ENCODE data around the gene PRSS2.
"Not testable (repeated sequence)": the region's sequence is repeated elsewhere in the genome, so short reads cannot be mapped to it uniquely, and the experiment has no call there.

PRSS2 gene

DNA sequence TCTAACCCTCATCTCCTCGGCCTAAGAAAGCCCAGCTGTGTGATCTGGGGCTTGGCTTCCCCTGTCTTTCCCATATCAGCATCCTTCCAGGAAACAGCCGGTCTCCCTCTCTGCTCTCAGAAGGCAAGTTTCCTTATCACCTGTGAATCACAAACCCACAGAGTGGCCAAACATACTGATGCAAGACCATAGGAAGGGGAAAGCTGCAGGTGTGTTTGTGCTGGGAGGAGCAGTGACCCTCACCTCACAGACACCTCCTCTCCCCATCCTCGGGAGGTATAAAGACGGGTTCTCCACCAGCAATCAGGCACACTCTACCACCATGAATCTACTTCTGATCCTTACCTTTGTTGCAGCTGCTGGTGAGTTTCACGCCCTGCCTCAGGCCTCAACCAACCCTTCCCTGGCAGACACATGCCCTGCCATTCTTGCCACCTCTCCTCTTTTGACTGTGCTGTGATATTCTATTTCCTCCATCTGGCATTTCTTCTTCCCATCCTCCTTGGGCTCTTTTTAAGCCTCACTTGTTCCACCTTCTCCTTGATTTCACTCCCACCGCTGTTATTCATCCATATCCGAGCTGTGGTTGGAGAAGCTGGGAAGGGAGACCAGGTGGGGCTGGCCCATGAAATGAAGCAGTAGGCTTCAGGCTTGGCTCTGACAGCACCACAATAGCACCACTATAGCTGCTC, at the start of gene PRSS2:
Gene PRSS2 (plus strand): TSS at position 310 of the 692 bp plus-strand sequence. CDS start 13 bp downstream, at position 323.
- DNase-seq (ENCODE audit: low spot score): no peak

DNA sequence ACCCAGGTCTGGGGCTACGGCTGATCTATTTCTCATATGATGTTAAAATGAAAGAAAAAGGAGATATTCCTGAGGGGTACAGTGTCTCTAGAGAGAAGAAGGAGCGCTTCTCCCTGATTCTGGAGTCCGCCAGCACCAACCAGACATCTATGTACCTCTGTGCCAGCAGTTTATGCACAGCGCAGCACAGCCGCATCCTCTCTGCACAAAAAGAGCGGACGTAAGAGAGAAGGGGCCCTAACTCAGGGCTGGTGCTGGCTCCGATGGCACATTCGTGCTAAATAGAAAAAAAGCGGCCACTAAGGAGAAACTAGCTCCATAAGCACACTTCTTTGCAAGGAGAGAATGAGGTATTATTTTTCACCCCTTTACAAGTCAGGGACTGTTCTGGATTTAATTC, 49.8 kb upstream of the PRSS2 start:
- no peak for DNase-seq (ENCODE audit: low spot score)

DNA sequence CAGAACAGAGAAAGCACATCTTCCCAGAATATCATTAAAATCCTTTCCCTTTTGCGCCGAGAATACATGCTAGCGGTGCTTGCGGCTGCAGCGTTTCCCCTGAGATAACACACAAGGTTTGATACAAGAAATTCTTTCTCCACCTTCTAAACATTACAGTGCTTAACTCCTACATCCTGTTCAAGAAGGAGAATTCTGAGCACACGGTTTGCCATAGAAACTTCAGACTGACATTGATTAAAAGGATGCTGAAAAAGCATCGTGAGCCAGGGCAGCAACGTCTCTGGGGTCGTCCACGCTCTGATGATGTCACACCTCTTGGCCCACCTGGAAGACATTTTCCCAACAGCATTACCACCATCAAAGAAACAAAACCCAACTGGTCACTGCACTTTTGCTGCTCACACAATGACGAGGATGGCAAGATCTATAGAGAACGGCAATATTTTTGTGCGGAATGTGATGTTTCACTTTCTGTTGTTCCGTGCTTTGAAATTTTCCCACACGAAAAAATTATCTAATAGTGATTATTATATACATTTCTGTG, 48.4 kb upstream of the PRSS2 start:
- no peak for DNase-seq (ENCODE audit: low spot score)

DNA sequence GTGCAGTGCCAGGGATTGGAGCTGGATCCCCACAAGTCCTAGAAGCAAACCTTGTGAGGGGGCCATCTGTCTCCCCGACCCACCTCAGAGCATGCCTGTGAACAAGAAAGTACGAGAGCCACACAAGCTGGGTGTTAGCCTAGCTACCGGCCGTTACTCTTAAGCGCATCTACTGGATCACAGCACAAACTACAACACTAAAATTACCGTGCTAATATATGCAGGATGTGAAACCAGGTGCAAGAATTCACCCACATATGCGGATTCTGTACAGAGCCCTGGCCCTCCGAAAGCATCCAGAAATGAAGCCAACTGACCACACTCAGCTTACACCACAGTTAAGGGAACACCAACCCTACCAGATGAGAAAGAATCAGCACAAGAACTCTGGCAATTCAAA, 37.5 kb upstream of the PRSS2 start:
- no peak for DNase-seq (ENCODE audit: low spot score)

DNA sequence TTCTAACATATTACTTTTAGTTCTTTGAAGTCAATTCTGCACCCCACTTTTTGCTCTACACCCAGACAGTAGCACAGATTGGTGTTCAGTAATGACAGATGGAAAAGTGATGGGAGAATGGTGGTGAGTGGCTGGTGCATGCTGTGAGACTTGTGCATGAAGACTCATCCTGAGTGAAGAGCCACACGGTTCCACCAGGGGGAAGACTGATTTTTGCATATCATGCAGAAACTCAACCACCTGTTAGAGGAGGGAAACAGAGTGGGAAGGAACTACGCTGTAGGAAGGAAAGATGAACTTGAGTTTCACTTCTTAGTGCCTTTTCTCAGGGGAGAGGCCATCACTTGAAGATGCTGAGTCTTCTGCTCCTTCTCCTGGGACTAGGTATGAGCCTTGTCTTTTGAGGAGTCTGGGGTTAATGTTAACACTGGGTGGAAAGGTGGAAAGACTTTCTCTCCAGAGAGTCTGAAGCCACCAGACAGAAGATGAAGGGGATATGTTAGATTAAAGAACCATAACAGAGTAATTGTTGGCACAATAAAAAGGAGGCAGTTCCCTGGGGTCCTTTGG, 30.8 kb upstream of the PRSS2 start:
- peak; percentile 80 for DNase-seq (ENCODE audit: low spot score)

DNA sequence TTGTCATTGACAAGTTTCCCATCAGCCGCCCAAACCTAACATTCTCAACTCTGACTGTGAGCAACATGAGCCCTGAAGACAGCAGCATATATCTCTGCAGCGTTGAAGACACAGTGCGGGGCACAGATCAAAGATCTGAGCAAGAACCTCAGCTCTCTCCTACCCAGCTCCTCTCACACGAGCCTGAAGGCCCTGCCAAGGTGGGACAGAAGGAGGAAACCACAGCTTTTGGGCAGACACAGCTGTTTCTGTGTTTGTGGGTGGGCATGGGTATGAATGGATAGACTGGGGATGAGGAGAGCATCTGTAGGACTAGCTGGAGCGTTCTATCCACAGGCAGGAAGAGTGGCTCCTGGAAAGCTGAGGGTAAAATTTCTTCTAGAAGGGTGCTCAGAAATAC, 30.0 kb upstream of the PRSS2 start:
- DNase-seq (ENCODE audit: low spot score): no peak

DNA sequence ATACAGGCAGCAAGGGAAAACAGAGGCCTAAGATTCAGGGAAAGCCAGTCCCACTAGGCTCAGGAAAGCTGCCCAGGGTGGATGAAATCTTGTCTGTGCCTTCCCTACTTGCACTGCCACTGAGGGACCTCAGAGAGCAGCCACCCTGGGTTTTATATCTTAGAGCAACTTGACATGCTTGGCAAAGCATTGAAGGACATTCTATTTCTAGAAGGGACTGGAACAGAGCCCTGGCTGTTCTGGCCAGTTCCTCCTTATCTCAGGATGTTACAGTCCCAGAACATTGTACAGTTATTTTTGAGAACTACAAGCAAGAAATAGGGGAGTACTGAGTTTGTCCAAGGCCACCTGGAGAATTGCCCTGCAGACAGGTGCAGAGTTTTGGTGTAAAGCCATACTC, 28.8 kb upstream of the PRSS2 start:
- not testable (repeated sequence) for DNase-seq (ENCODE audit: low spot score)

DNA sequence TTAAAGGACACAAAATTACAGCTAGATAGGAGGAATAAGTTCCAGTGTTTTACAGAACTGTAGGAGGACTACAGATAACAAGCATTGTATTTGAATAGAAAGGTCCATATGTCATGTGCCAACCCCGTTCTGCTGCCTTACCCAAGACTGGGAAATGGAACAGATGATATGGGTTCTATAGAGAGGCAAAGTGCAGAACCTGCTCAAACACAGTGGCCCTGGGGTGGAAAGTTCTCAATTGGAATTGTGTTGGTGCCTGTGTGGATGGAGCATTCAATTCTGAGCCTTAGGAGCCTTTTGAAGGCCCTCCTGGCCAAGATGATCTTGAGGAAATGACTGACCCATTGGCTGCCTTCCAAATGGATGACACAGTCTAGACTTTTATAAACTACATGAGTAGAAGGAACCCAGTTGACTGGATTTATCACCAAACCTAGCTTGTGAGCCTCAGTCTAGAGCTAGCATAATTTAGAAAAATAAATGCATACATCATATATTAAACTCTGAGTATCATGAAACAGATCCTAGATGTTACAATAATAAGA, 25.6 kb upstream of the PRSS2 start:
- no peak for DNase-seq (ENCODE audit: low spot score)

DNA sequence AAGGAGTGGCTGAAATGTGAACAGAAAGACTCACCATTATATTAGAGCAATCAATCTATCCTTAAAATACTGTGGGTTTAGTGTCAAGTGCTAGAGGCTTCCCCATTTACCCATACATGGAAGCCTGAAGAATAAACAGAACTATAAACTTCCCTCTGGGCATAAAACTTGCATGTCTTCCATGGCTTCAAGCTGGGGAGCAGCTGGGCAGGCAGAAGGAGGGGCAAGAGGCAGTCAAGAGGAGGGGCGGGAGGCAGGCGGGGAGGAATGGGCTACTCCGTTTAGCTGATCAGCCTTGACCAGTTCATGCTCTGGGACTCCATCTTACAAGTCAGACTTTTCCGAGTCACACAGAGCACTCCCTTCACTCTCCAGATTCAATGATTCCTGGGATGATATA, 25.0 kb upstream of the PRSS2 start:
- DNase-seq (ENCODE audit: low spot score): no peak

DNA sequence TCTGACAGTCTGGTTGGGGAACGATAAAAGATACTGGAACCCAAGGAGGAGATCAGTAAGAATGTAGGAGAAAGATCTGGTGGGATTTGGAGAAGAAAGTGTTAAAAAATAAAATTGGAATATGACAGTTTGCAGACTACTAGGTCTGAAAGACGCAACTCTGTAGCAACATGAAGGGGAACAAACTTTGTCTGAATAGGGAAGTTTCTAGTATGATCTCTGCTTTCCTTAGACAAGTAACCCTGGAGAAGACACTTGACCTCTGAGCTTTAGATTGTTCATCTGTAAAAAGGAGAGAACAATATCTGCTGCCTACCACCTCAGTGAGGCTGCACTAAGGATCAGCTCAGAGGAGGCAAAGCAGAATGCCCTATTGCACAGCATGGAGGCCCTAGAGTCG, 24.5 kb upstream of the PRSS2 start:
- no peak for DNase-seq (ENCODE audit: low spot score)

DNA sequence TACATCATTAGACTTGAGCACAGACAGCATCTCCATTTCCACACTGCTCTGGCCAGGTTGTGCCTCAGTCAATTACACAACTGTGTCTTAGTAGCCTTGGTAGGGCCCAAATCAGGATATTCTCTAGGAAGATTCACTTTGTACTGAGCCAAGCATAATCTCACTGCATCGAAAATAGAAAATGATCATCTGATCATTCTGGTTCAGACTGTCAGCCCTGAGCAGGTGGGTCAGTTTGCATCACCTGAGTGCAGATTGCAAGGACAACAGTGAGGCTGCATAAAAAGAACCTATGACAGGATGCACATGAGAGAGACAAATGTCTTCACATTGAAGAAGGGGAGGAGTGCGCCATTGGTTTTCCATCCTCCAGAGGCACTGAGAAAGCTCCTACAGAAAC, 22.4 kb upstream of the PRSS2 start:
- DNase-seq (ENCODE audit: low spot score): not testable (repeated sequence)

DNA sequence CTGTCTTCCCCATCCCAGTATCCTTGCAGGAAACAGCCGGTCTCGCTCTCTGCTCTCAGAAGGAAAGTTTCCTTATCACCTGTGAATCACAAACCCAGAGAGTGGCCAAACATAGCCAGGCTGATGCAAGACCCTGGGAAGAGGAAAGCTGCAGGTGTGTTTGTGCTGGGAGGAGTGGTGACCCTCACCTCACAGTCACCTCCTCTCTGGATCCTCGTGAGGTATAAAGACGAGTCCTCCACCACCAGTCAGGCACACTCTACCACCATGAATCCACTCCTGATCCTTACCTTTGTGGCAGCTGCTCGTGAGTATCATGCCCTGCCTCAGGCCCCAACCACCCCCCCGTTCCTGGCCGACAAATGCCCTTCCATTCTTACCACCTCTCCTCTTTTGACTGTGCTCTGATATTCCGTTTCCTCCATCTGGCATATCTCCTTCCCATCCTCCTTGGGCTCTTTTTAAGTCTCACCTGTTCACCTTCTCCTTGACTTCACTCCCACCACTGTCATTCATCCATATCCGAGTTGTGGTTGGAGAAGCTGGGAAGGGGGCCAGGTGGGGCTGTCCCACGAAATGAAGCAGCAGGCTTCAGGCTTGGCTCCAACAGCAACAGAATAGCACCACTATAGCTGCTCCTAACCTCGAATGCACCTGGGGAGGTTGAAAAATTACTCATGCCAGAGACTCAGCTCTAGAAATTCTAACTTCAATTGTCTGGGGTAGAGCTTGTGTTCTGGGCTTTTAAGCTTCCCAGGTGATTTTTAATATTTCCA, 21.4 kb upstream of the PRSS2 start, which contains the start of gene PRSS1:
Gene PRSS1 (plus strand): TSS at position 255 of the 776 bp plus-strand sequence. CDS start 13 bp downstream, at position 268.
- DNase-seq (ENCODE audit: low spot score): no peak

DNA sequence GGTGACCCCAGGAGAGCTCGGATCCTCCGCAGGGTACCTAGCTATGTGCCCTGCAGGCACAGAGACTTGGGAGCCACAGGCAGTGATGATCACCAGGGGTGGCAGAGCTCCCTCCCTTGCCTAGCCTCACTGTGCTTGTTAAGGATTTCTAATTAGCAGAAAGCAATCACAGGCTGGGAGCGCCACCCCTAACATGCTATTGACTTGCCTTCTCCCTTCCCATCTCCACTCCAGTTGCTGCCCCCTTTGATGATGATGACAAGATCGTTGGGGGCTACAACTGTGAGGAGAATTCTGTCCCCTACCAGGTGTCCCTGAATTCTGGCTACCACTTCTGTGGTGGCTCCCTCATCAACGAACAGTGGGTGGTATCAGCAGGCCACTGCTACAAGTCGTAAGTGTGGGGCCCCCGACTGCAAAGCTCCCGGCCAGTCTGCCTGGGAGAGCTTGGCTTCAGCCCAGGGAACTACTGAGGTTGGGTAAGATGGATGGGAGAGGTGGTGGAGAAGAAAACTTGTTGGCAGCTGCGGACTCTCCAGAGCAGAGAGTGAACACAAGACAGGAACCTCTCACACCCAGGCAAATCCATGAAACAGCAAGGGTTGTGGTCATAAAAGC, 20.3 kb upstream of the PRSS2 start:
- DNase-seq (ENCODE audit: low spot score): no peak

DNA sequence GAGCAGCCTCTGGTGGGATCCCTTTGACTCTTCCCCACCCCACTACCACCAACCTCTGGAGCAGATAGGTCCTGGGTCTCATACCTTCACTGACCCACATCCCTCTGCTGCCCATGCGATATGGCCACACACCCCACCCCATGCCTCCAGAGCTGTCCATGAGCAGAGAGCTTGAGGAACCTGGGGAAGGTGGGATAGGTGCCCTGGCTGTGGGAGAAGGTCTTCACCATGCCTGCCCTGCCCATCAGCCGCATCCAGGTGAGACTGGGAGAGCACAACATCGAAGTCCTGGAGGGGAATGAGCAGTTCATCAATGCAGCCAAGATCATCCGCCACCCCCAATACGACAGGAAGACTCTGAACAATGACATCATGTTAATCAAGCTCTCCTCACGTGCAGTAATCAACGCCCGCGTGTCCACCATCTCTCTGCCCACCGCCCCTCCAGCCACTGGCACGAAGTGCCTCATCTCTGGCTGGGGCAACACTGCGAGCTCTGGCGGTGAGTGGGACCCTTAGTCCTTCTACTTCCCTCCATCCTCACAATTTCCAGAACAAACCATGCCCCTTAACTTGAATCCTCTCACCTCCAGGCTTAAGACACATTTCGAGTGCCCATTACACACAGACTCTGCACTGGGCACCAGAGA, 19.1 kb upstream of the PRSS2 start:
- DNase-seq (ENCODE audit: low spot score): not testable (repeated sequence)

DNA sequence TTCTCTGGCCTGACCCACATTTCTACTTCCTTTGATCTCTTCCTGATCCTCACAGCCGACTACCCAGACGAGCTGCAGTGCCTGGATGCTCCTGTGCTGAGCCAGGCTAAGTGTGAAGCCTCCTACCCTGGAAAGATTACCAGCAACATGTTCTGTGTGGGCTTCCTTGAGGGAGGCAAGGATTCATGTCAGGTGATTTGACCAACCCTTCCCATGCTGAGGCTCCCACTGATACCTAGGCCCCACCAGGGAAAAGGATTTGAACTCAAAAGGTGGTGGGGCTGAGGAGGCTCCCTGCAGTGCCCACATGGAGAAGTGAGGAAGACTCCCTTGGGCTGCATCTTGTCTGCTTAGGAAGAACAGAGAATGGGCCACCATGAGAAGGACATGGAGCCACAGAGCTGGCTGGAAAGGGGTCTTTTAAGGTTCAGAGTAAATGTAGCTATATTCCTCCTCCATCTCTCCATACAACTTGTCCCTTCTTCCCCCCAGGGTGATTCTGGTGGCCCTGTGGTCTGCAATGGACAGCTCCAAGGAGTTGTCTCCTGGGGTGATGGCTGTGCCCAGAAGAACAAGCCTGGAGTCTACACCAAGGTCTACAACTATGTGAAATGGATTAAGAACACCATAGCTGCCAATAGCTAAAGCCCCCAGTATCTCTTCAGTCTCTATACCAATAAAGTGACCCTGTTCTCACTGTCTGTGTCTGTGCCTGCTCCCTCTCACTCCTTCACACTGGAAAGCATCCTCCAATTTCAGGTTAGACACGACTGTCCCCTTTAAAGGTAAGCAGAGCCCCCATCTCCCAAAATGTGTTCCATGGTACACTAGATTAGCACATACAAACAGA, 18.2 kb upstream of the PRSS2 start:
- no peak for DNase-seq (ENCODE audit: low spot score)

DNA sequence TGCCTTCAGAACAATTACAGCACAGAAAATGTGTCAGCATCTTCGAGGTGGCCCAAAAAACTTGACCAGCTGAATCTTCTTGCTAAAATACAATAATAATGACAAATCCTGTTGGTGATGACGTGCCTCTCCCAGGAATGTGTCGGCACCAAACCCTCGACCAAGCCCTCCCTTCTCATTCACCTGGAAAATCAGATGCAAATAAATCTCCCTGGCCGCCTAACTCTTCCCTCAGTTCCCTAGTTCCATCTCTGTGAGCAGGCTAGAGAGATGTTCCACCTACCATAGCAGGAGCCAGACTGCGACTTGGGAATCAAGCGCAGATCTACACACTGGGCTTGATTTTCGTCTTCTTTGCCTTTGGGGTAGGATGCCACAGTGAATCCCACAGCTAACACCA, 17.4 kb upstream of the PRSS2 start:
- no peak for DNase-seq (ENCODE audit: low spot score)

DNA sequence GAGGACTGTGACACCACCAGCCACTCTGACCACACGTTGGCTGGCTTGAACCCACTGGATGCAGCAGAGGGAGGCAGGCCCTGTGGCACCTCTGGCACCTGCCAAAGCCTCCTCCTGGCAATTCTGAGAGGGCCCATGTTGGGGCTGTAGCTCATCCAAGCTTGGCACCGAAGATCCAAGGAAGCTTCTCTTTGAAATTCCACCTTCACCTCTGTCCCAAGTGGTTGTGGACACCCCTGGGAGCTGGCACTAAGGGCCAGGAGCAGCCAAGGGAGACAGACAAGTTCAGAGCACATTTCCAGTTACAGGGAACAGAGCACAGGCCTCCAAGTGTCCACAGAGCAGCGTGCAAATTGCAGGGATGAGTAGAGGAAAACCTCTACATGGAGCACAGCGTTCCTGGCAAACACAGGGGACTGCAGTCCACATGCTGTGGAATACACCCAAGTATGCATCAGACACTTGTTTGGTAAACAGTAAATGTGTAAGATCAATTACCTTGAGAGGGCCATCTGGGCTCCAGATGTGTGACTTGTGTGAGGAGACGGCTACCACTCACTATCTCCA, 16.8 kb upstream of the PRSS2 start:
- DNase-seq (ENCODE audit: low spot score): not testable (repeated sequence)

DNA sequence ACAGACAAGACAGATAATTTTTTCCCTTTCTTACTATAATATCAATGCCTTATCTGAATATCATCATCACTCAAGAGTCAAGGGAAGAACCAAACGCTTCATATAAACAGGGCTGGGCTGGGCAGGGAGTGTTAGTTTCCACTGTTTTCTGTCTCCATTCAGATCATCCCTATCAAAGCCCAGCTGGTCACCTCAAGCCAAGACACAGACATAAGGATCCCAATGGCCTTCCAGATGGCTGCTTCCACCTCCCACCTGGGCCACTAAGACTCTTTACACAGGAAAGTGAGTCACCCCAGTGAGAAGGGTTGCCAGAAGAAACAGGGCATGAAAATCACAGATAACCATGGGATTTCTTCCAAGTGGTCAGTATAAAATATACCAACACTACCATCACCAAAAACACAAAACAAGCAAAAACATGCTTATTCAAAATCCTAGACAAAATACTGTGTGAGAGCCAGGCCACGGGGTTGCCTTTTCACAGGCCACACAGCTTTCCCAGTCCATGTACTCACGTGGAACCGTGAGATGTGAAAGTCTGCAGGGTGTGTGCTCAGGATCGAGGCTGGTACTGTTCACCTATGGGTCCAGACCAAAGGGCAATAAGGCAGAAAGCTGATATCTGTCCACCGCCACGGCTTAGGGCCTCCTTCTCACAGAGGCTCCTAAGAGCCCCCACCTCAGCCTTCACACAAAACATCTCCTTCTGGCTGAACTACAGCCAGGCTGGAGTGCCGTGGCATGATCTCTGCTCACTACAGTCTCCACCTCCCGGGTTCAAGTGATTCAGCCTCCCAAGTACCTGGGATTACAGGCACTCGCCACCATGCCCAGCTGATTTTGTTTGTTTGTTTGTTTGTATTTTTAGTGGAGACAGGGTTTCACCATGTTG, 15.8 kb upstream of the PRSS2 start:
- no peak for DNase-seq (ENCODE audit: low spot score)

DNA sequence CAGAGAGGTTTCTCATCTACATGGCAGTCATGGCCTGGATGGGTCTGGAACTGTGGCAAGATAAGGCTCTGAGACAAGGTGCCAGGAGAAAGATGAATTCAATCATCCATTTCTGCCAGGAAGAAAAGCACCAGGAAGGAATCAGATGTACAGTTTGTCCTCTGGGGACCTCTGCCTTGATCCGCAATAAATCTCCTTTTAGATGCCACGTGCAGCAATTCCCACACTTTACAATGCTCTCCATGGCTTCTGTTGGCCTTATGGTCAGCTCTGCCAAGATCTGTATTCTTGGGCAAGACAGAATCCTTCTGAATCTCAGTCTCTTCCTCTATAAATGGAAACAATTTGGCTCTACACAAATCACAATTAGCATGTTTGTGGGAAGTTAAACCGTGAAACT, 12.5 kb upstream of the PRSS2 start:
- not testable (repeated sequence) for DNase-seq (ENCODE audit: low spot score)
